COLO668 (cell line): ENCODE data around the gene CRHR1.
A peak's percentile ranks its signal among the peaks of the same experiment; 100 is the strongest.

Source experiments
- DNase-seq: peaks from one replicate; lab custom pipeline; 2025; ENCODE audit not compliant: unreplicated experiment; lab: John Stamatoyannopoulos, UW

Gene CRHR1

GRCh38 chr17:45758544-45758943 lies 25.6 kb upstream of the CRHR1 start:
- no peak for DNase-seq

- no peak for DNase-seq
Observed at GRCh38 chr17:45759761-45760160, 24.4 kb upstream of the CRHR1 start.

GRCh38 chr17:45761957-45762565 lies 22.1 kb upstream of the CRHR1 start:
- DNase-seq, result no peak

- no peak for DNase-seq
Observed at GRCh38 chr17:45763182-45763581, 20.9 kb upstream of the CRHR1 start.

- no peak for DNase-seq
Observed at GRCh38 chr17:45764479-45764878, 19.6 kb upstream of the CRHR1 start.

GRCh38 chr17:45768000-45768399 lies 16.1 kb upstream of the CRHR1 start:
- DNase-seq, result no peak

GRCh38 chr17:45770632-45771270 lies 13.4 kb upstream of the CRHR1 start:
- DNase-seq, result no peak

GRCh38 chr17:45771271-45771959 lies 12.7 kb upstream of the CRHR1 start:
- no peak for DNase-seq

GRCh38 chr17:45775148-45775547 lies 9.0 kb upstream of the CRHR1 start:
- peak; percentile 7 for DNase-seq

- peak; percentile 20 for DNase-seq
Observed at GRCh38 chr17:45775576-45776011, 8.5 kb upstream of the CRHR1 start.

- no peak for DNase-seq
Observed at GRCh38 chr17:45776896-45777295, 7.2 kb upstream of the CRHR1 start.

- DNase-seq, result no peak
Observed at GRCh38 chr17:45777388-45777787, 6.7 kb upstream of the CRHR1 start.

- no peak for DNase-seq
Observed at GRCh38 chr17:45780921-45781320, 3.2 kb upstream of the CRHR1 start.

GRCh38 chr17:45782889-45783592 lies 1.1 kb upstream of the CRHR1 start:
- DNase-seq, result peak; percentile 47

- peak; percentile 11 for DNase-seq
Observed at GRCh38 chr17:45783593-45784292, 377 bp upstream of the CRHR1 start.

GRCh38 chr17:45784741-45785479 lies 790 bp downstream of the CRHR1 start:
- DNase-seq, result peak; percentile 54

- no peak for DNase-seq
Observed at GRCh38 chr17:45785480-45786193, 1.5 kb downstream of the CRHR1 start.

GRCh38 chr17:45786349-45786748 lies 2.2 kb downstream of the CRHR1 start:
- no peak for DNase-seq

GRCh38 chr17:45787044-45787443 lies 2.9 kb downstream of the CRHR1 start:
- DNase-seq, result no peak

GRCh38 chr17:45787656-45788055 lies 3.5 kb downstream of the CRHR1 start:
- no peak for DNase-seq
